AG09319 (cell line): Measurements from ENCODE around the gene STUM.
A peak's percentile ranks its signal among the peaks of the same experiment; 100 is the strongest.
"Not testable (repeated sequence)": the region's sequence is repeated elsewhere in the genome, so short reads cannot be mapped to it uniquely, and the experiment has no call there.

Source experiments
- DNase-seq: peaks from one replicate; pipeline ENCODE4 v3.0.0-alpha.2; 2010; ENCODE audit warnings: low read depth; ENCODE audit errors: extremely low read depth
- TF ChIP-seq, protein P1 (sequence below): IDR thresholded peaks from 2 replicates; pipeline ENCODE4 v1.5.1; 2011; ENCODE audit warnings: low read depth, mild to moderate bottlenecking, inconsistent platforms, low read length, moderate library complexity

STUM gene

GRCh38 chr1:226635456-226635941, 86.9 kb downstream of the STUM start:
- DNase-seq: no peak
- TF ChIP-seq, protein P1, sequence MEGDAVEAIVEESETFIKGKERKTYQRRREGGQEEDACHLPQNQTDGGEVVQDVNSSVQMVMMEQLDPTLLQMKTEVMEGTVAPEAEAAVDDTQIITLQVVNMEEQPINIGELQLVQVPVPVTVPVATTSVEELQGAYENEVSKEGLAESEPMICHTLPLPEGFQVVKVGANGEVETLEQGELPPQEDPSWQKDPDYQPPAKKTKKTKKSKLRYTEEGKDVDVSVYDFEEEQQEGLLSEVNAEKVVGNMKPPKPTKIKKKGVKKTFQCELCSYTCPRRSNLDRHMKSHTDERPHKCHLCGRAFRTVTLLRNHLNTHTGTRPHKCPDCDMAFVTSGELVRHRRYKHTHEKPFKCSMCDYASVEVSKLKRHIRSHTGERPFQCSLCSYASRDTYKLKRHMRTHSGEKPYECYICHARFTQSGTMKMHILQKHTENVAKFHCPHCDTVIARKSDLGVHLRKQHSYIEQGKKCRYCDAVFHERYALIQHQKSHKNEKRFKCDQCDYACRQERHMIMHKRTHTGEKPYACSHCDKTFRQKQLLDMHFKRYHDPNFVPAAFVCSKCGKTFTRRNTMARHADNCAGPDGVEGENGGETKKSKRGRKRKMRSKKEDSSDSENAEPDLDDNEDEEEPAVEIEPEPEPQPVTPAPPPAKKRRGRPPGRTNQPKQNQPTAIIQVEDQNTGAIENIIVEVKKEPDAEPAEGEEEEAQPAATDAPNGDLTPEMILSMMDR: no peak

DNA sequence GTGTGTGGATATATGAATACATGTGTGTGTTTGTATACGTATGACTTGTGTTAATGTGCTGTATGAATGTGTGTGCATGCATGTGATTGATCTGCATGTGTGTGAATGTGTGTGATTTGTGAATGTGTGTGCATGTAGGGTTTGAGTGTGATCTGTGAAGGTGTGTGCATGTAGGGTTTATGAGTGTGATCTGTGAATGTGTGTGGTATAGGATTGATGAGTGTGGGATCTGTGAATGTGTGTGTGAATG, 88.2 kb downstream of the STUM start:
- DNase-seq: no peak
- TF ChIP-seq, protein P1: no peak

GRCh38 chr1:226637147-226637935, 88.8 kb downstream of the STUM start:
- DNase-seq: no peak
- TF ChIP-seq, protein P1: peak; percentile 67

DNA sequence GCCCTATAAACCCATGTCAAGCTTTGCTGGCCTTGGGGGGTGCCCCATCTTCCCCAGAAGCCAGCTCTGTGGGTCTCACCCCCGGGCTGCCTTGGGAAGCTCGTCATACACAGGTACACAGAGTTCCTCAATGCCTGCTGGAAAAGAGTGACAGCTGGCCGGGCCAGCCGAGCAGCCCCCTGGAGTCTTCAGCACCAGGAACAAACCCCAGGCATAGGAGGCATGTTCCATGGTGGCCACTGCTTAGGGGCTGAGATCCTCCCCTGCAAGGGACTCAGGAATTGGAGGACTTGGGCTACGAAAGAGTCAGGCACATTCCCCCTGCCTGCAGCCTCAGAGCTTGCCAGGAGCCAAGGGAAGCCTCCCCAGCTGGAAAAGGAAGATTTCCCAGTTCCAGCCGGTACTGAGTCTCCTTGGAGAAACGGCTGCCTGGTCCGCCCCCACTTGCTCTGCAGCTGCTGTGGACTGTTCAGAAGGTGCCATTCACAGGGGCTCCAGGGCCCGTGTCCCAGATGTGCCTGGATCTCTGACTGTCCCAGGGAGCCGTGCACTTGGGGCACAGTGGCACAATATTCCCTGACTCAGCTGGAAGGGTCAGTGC, 89.5 kb downstream of the STUM start:
- TF ChIP-seq, protein P1: no peak

GRCh38 chr1:226638608-226639007, 90.0 kb downstream of the STUM start:
- DNase-seq: no peak
- TF ChIP-seq, protein P1: no peak

More for the DNA sequence above, 89.5 kb downstream of the STUM start:
- DNase-seq: no peak

DNA sequence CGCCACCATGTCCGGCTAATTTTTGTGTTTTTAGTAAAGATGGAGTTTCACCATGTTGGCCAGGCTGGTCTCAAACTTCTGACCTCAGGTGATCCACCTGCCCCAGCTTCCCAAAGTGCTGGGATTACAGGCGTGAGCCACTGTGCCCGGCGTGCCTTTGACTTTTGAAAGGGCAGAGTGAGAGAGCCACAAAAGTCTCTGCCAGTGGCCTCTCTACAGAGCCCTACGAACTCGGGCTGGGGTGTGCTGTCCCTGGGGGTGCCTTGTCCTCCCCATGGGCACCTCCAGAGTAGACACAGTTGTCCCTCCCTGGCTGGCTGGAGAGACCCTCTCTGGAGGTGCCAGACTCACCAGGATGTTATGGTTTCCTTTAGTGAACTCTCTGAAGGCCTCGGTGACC, 90.6 kb downstream of the STUM start:
- DNase-seq: not testable (repeated sequence)

DNA sequence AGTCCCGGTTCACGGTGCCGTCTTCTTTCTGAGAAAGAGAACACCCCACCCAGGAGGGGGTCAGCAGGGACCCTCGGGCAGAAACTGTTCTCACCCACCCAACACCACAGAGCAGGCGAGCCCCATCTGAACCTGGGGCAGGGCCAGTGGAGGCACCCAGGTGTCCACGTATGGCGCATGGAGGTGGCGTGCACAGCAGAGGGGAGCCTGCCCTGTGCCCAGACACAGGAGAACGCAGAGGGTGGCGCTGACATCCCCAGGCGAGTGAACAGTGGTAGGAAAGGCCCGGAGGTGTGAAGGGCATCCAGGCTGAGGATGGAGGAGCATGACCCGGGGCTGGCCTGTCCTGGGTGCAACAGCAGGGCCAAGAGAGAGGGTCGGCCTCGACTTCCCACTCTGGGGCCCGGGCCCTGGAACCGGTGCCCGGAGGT, 91.1 kb downstream of the STUM start:
- no peak for DNase-seq
- TF ChIP-seq, protein P1: no peak
